ENCODE results near the gene MEIS1.
"Not testable (repeated sequence)": the region's sequence is repeated elsewhere in the genome, so short reads cannot be mapped to it uniquely, and the experiment has no call there.

The MEIS1 gene

DNA sequence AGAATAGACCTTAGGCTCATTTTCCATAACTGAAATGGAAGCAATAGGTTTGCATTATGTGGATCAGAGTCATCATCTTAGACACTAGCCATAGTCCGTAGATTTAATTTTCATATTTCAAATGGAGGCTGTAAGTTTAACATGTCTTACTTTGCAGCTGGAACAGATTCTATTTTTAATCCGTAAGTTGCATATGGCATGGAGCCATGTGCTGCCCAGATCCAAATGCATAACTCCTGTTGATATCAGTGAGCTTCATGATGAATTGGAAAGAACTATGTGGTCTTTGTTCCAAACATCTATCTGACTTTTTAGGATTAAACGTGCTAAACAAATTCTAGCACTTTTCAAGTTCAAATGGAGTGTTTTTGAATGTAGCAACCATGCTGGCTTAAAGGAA is 43.4 kb downstream of the MEIS1 start:
- Histone ChIP-seq H3K36me3 (ENCODE audit: insufficient read depth, low read length) (peaks cover 52% of the 10 kb centered on the region), H3K9me3 (ENCODE audit: low read length) (no peaks in the 10 kb centered on the region), H3K4me3 (ENCODE audit: low read depth in 1 of 2, low read length in 2 of 2) (no peak overlapping the region), H3K4me1 (ENCODE audit: insufficient read depth, low read length) (peaks cover 65% of the 10 kb centered on the region), H3K9ac (ENCODE audit: low read length) (no peak overlapping the region), H3K27ac (ENCODE audit: low read depth, low read length) (no peak overlapping the region), H3K27me3 (ENCODE audit: control insufficient read depth in 1 of 2, insufficient read depth in 2 of 2, low read length in 2 of 2) (no peaks in the 10 kb centered on the region)

DNA sequence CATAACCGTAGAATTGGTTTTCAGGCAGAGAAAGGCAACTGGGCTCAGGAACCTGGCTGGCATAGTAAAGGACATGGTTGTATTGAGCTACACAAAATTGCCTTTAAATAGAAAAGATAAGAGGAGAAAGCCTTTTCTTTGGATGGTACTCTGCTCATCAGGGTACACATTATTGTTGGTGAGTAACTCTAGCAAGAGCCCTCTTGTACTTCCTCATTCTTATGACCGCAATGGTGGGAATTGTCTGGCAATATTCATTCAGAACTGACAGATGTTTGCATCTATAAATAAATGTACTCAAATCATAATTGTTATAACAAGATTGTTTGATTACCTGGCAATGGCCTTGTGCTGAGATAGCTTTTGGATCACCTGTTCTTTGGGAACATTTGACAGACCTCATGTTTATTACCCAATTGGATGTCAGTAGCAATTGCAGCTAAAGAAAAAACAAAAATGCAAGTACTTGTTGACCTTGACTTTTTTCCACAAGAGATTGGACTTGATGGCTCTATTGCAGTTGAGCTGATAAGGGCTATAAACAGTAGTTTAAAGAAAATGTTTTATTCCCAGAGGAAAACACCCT is 43.9 kb downstream of the MEIS1 start:
- Histone ChIP-seq H3K9ac (ENCODE audit: low read length) (no peak overlapping the region), H3K36me3 (ENCODE audit: insufficient read depth, low read length) (peaks cover 52% of the 10 kb centered on the region), H3K27ac (ENCODE audit: low read depth, low read length) (no peak overlapping the region), H3K4me3 (ENCODE audit: low read depth in 1 of 2, low read length in 2 of 2) (no peak overlapping the region), H3K9me3 (ENCODE audit: low read length) (no peaks in the 10 kb centered on the region), H3K4me1 (ENCODE audit: insufficient read depth, low read length) (peaks cover 65% of the 10 kb centered on the region), H3K27me3 (ENCODE audit: control insufficient read depth in 1 of 2, insufficient read depth in 2 of 2, low read length in 2 of 2) (no peaks in the 10 kb centered on the region)

GRCh38 chr2:66481100-66481549 is 46.2 kb downstream of the MEIS1 start:
- Histone ChIP-seq H3K4me1 (ENCODE audit: insufficient read depth, low read length) (peaks cover 57% of the 10 kb centered on the region), H3K9ac (ENCODE audit: low read length) (no peak overlapping the region), H3K36me3 (ENCODE audit: insufficient read depth, low read length) (peaks cover 45% of the 10 kb centered on the region), H3K4me3 (ENCODE audit: low read depth in 1 of 2, low read length in 2 of 2) (no peak overlapping the region), H3K27ac (ENCODE audit: low read depth, low read length) (no peak overlapping the region), H3K27me3 (ENCODE audit: control insufficient read depth in 1 of 2, insufficient read depth in 2 of 2, low read length in 2 of 2) (no peaks in the 10 kb centered on the region), H3K9me3 (ENCODE audit: low read length) (no peaks in the 10 kb centered on the region)

DNA sequence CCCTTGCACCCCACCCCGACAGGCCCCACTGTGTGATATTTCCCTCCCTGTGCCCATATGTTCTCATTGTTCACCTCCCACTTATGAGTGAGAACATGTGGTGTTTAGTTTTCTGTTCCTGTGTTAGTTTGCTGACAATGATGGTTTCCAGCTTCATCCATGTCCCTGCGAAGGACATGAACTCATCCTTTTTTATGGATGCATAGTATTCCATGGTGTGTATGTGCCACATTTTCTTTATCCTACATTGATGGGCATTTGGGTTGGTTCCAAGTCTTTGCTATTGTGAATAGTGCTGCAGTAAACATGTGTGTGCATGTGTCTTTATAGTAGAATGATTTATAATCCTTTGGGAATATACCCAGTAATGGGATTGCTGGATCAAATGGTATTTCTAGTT is 50.3 kb downstream of the MEIS1 start:
- H3K27ac ChIP-seq (ENCODE audit: low read depth, low read length); H3K27me3 ChIP-seq (ENCODE audit: control insufficient read depth in 1 of 2, insufficient read depth in 2 of 2, low read length in 2 of 2); H3K9ac ChIP-seq (ENCODE audit: low read length); H3K9me3 ChIP-seq (ENCODE audit: low read length); H3K4me3 ChIP-seq (ENCODE audit: low read depth in 1 of 2, low read length in 2 of 2): not testable (repeated sequence)
- Histone ChIP-seq H3K4me1 (ENCODE audit: insufficient read depth, low read length) (peaks cover 48% of the 10 kb centered on the region), H3K36me3 (ENCODE audit: insufficient read depth, low read length) (peaks cover 32% of the 10 kb centered on the region)

GRCh38 chr2:66488946-66489345 is 54.0 kb downstream of the MEIS1 start:
- no peak overlapping the region for H3K9ac ChIP-seq (ENCODE audit: low read length)
- H3K9me3 ChIP-seq (ENCODE audit: low read length): no peaks in the 10 kb centered on the region
- no peak overlapping the region for H3K27ac ChIP-seq (ENCODE audit: low read depth, low read length)
- H3K27me3 ChIP-seq (ENCODE audit: control insufficient read depth in 1 of 2, insufficient read depth in 2 of 2, low read length in 2 of 2): no peaks in the 10 kb centered on the region
- H3K36me3 ChIP-seq (ENCODE audit: insufficient read depth, low read length): peaks cover 23% of the 10 kb centered on the region
- H3K4me1 ChIP-seq (ENCODE audit: insufficient read depth, low read length): peaks cover 64% of the 10 kb centered on the region
- H3K4me3 ChIP-seq (ENCODE audit: low read depth in 1 of 2, low read length in 2 of 2): no peak overlapping the region

GRCh38 chr2:66489436-66489835 is 54.5 kb downstream of the MEIS1 start:
- Histone ChIP-seq H3K27ac (ENCODE audit: low read depth, low read length) (no peak overlapping the region), H3K9me3 (ENCODE audit: low read length) (no peaks in the 10 kb centered on the region), H3K9ac (ENCODE audit: low read length) (no peak overlapping the region), H3K27me3 (ENCODE audit: control insufficient read depth in 1 of 2, insufficient read depth in 2 of 2, low read length in 2 of 2) (no peaks in the 10 kb centered on the region), H3K4me1 (ENCODE audit: insufficient read depth, low read length) (peaks cover 68% of the 10 kb centered on the region), H3K4me3 (ENCODE audit: low read depth in 1 of 2, low read length in 2 of 2) (no peak overlapping the region), H3K36me3 (ENCODE audit: insufficient read depth, low read length) (peaks cover 23% of the 10 kb centered on the region)

- H3K27ac ChIP-seq (ENCODE audit: low read depth, low read length): no peak overlapping the region
- H3K9me3 ChIP-seq (ENCODE audit: low read length): no peaks in the 10 kb centered on the region
- peaks cover 28% of the 10 kb centered on the region for H3K36me3 ChIP-seq (ENCODE audit: insufficient read depth, low read length)
- H3K9ac ChIP-seq (ENCODE audit: low read length): no peak overlapping the region
- H3K27me3 ChIP-seq (ENCODE audit: control insufficient read depth in 1 of 2, insufficient read depth in 2 of 2, low read length in 2 of 2): no peaks in the 10 kb centered on the region
- H3K4me3 ChIP-seq (ENCODE audit: low read depth in 1 of 2, low read length in 2 of 2): no peak overlapping the region
- H3K4me1 ChIP-seq (ENCODE audit: insufficient read depth, low read length): peaks cover 79% of the 10 kb centered on the region
Observed at GRCh38 chr2:66490588-66491001, 55.7 kb downstream of the MEIS1 start.

DNA sequence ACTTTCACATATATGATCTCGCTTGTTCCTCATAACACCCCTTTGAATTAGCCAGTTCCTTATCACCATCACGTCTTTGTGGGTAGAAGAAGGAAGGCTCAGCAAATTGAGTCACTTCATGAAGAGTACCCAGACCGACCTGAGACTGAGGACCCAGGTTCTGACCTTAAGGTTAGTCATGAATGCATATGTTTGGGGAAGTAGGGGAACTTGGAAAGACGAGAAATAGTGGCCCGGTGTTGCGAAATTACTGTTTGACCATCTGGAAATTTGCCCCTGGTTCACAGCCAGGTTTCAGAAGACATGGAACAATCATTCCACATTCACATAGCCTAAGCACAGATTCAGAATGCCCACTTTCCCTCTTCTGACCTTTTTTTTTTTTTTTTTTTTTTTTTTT is 59.8 kb downstream of the MEIS1 start:
- Histone ChIP-seq H3K36me3 (ENCODE audit: insufficient read depth, low read length) (peaks cover 22% of the 10 kb centered on the region), H3K9ac (ENCODE audit: low read length) (no peak overlapping the region), H3K4me1 (ENCODE audit: insufficient read depth, low read length) (peaks cover 86% of the 10 kb centered on the region), H3K27me3 (ENCODE audit: control insufficient read depth in 1 of 2, insufficient read depth in 2 of 2, low read length in 2 of 2) (no peaks in the 10 kb centered on the region), H3K27ac (ENCODE audit: low read depth, low read length) (no peak overlapping the region), H3K9me3 (ENCODE audit: low read length) (no peaks in the 10 kb centered on the region), H3K4me3 (ENCODE audit: low read depth in 1 of 2, low read length in 2 of 2) (no peak overlapping the region)

DNA sequence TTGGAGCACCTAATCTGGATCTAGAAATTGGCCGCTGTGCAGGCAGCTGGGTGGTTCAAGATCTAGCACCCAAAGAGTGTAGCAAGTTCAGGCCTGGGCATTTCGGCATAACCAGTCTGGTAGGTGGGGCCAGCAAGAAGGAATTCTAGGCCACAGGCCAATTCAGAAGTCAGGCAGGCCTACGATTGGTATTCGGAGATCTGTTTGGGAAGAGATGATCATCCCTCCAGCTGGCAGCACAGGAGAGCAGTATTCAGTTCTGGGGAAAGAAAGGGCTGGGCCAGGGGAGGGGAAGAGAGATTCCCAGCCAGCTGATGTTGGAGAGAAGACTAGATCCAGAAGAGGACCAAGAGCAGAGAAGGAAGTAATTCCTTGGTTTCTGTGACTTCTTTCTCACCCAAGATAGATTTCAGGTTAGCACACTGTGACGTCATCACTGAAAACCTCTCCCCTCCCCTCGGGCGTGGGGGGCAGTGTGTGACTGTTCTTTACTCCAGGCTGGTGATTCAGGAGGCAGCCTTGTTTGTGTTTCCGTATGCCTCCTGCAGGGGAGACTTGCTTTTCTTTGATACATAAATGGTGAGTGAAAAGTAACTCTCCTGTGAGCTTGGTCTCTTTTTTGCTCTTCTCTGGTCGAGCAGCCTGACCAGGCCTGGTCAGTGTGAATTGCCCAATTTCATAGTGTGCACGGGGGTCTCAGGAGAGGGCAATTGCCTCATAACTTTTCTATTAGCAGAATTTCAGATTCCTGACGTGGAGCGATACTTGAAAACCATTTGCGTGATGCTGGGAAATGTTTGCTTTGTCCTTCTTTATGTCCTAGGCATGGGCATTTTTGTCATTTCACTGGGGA is 61.1 kb downstream of the MEIS1 start:
- peak overlapping the region; percentile 23 for H3K27ac ChIP-seq (ENCODE audit: low read depth, low read length)

DNA sequence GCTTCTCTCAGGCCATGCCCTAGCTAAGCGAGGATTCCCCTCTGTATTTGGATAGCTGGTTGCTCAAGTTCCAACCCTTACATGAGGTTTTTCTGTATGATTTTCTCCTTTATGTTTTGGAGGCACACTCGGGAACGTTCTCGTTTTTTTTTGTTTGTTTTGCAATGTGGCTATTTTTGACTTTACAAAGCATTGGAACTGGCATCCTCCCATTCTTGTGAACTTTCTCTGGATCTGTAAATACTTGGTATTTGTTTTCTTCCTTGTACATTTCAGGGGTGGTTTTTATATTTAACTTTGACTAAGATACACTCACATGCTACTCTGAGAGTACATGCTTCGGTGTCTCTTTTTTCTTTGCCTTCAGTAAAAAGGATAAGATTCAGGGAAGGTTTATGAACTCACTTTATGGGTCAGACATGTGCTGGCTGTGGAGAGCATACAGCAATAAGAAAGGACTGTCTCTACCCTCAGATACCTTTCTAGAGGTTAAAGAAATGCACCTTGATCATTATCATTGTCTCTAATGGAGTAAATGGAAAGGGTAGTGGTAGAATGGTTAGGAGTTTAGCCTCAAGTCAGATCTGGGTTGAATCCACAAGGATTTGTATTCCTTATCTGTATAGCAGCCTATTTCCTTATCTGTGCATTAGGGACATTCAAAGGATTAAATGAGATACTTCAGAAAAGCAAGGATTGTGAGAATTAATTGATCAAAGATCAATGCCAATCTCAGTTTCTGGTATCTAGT is 61.9 kb downstream of the MEIS1 start:
- no peak overlapping the region for H3K9ac ChIP-seq (ENCODE audit: low read length)
- peaks cover 19% of the 10 kb centered on the region for H3K36me3 ChIP-seq (ENCODE audit: insufficient read depth, low read length)
- H3K4me3 ChIP-seq (ENCODE audit: low read depth in 1 of 2, low read length in 2 of 2): no peak overlapping the region
- peak overlapping the region; percentile 0 for H3K27ac ChIP-seq (ENCODE audit: low read depth, low read length)
- no peaks in the 10 kb centered on the region for H3K9me3 ChIP-seq (ENCODE audit: low read length)
- H3K4me1 ChIP-seq (ENCODE audit: insufficient read depth, low read length): peaks cover 65% of the 10 kb centered on the region
- no peaks in the 10 kb centered on the region for H3K27me3 ChIP-seq (ENCODE audit: control insufficient read depth in 1 of 2, insufficient read depth in 2 of 2, low read length in 2 of 2)

More for the DNA sequence above, 61.1 kb downstream of the MEIS1 start:
- Histone ChIP-seq H3K9me3 (ENCODE audit: low read length) (no peaks in the 10 kb centered on the region), H3K9ac (ENCODE audit: low read length) (no peak overlapping the region), H3K4me3 (ENCODE audit: low read depth in 1 of 2, low read length in 2 of 2) (no peak overlapping the region), H3K36me3 (ENCODE audit: insufficient read depth, low read length) (peaks cover 22% of the 10 kb centered on the region), H3K4me1 (ENCODE audit: insufficient read depth, low read length) (peaks cover 73% of the 10 kb centered on the region), H3K27me3 (ENCODE audit: control insufficient read depth in 1 of 2, insufficient read depth in 2 of 2, low read length in 2 of 2) (no peaks in the 10 kb centered on the region)

GRCh38 chr2:66497431-66498288 is 62.7 kb downstream of the MEIS1 start:
- H3K9me3 ChIP-seq (ENCODE audit: low read length): no peaks in the 10 kb centered on the region
- H3K36me3 ChIP-seq (ENCODE audit: insufficient read depth, low read length): peaks cover 12% of the 10 kb centered on the region

More at GRCh38 chr2:66497431-66498288, 62.7 kb downstream of the MEIS1 start:
- no peaks in the 10 kb centered on the region for H3K27me3 ChIP-seq (ENCODE audit: control insufficient read depth in 1 of 2, insufficient read depth in 2 of 2, low read length in 2 of 2)
- H3K27ac ChIP-seq (ENCODE audit: low read depth, low read length): no peak overlapping the region
- no peak overlapping the region for H3K4me3 ChIP-seq (ENCODE audit: low read depth in 1 of 2, low read length in 2 of 2)
- no peak overlapping the region for H3K9ac ChIP-seq (ENCODE audit: low read length)
- peaks cover 57% of the 10 kb centered on the region for H3K4me1 ChIP-seq (ENCODE audit: insufficient read depth, low read length)

Measured in muscle layer of colon (tissue), 2 donors.